ENCODE data around the gene WDR4. TPM values are rescaled to one million over a fixed set of nuclear protein-coding genes. Genes with fewer than 3 reads are reported as not detected.
"Not testable (repeated sequence)": the region's sequence is repeated elsewhere in the genome, so short reads cannot be mapped to it uniquely, and the experiment has no call there.

The WDR4 gene
- total RNA-seq, 2 experiments from 2014 or later = 18.2 to 18.5 TPM

DNA sequence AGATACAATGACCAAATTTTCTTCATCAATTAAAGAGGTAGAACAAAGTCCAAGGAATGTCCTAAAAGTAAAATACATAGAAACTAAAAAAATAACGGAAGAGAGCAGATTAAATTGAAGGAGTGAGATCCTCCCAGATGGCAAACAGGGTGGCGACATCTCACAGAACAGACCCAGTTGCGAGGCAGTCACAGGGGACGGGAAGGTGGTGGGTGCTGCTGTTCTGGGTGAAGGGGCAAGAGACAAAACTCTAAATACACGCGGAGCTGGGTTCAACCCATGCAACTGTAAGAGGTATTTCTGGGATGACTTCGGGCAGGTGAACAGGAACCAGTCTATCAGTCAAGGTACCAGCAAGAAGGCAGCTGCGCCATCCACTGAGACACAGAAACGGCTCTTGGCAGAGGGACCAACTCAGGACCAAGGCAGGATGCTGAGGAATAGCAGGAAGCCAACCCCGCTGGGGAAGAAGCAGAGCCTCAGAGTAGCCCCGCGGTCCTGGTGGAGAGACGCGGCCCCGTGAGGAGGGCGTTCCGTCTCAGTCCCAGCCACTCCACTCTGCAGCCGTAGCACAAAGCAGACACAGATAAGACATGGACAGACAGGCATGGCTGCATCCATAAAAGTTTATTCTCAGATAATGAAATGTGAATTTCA is 32.2 kb downstream of the WDR4 start:
- H3K4me1 Mint-ChIP-seq = peaks cover 8% of the 10 kb centered on the region
- DNase-seq = no peak
- ChIA-PET POLR2A (no interaction called here), CTCF (no interaction called here)
- no peaks in the 10 kb centered on the region for H3K9me3 Mint-ChIP-seq
- H3K4me3 Mint-ChIP-seq = no peak overlapping the region
- H3K27ac Mint-ChIP-seq = no peak overlapping the region
- H3K27me3 Mint-ChIP-seq = no peaks in the 10 kb centered on the region
- H3K36me3 Mint-ChIP-seq (ENCODE audit: low read depth) = peaks cover 67% of the 10 kb centered on the region

DNA sequence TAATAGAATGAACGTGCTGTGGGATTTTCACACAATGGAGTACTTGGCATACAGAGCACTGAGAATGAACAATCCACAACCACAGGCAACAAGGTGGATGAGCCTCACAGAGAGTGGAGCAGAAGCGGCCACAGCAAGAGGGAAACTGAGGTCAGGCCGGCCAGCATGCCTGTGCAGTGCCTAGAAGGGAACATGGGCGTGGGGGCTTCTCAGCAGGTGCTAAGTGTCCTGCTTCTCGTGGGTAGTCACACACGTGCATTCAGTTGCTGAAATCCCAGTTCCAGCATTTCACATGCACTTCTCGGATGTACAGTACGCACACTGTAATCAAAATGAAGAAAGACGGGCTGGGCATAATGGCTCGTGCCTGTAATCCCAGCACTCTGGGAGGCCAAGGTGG is 33.1 kb downstream of the WDR4 start:
- POLR2A ChIA-PET = no interaction called here
- no peak overlapping the region for H3K4me3 Mint-ChIP-seq
- CTCF ChIA-PET = no interaction called here
- no peaks in the 10 kb centered on the region for H3K9me3 Mint-ChIP-seq
- DNase-seq = no peak
- no peaks in the 10 kb centered on the region for H3K27me3 Mint-ChIP-seq
- no peak overlapping the region for H3K27ac Mint-ChIP-seq
- peaks cover 63% of the 10 kb centered on the region for H3K36me3 Mint-ChIP-seq (ENCODE audit: low read depth)
- H3K4me1 Mint-ChIP-seq = peaks cover 7% of the 10 kb centered on the region

DNA sequence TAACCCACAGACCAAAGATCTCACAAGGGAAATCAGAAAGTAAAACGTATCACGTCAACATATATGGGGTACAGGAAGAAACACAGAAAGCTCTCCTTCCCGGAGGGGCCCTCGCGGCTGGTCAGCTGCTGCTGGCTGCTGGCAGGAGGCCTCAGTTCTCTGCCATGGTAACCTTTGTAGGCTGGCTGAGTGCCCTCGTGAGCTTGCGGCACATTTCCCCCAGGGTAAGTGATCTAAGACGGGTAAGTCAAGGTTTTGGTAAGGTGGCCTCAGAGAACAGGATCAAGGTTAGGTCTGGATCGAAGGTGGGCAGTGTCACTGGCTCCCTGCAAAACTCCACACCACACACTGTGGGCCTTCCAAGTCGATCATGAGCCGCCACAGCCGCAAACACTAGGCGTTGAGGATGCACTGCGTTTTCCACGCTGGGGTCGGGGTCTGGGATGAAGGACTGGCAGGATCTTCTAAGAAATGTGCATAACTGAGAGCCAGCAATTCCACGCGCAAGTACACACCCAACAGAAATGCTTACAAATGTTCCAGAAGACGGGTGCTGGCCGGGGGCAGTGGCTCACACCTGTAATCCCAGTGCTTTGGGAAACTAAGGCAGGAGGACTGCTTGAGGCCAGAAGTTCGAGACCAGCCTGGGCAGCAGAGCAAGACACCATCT is 33.9 kb downstream of the WDR4 start:
- no peak for DNase-seq
- Mint-ChIP-seq H3K4me1 (no peaks in the 10 kb centered on the region), H3K4me3 (no peak overlapping the region), H3K36me3 (ENCODE audit: low read depth) (peaks cover 59% of the 10 kb centered on the region), H3K27ac (no peak overlapping the region), H3K9me3 (no peaks in the 10 kb centered on the region), H3K27me3 (no peaks in the 10 kb centered on the region)
- ChIA-PET CTCF (no interaction called here), POLR2A (no interaction called here)

DNA sequence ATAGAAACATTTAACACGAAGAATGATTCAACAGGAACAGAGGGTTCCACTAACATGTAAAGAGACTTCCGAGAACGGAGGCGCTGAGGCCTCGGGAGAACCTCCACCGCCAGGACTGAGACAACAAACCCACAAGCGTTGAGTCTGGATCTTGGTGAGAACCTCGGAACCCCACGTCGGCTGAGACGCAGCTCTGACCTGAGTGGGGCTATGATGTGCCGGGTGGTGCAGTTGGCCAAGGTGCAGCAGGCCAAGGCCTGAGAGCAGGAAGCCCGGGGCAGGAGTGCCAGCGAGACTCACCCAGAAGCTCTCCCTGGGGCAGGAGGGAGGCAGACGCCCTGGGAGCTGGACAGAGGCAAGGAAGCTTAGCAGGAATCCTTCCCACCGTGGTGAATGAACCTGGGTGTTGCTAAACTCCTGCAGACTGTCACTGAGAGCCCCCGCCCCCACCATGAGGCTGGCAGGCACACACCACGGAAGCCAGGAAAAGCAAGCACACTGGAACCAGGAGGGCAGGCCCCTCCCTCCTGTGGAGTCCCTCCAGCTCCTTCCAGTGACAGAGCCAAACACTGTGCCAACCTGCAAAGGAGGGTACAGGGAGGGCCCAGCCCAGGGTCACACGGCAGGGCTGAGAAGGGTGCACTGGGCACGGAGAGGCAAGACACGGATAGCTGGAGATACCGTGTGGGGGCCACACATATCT is 34.8 kb downstream of the WDR4 start:
- peaks cover 52% of the 10 kb centered on the region for H3K36me3 Mint-ChIP-seq (ENCODE audit: low read depth)
- H3K4me3 Mint-ChIP-seq = no peak overlapping the region
- POLR2A ChIA-PET = no interaction called here
- H3K4me1 Mint-ChIP-seq = no peaks in the 10 kb centered on the region
- H3K27me3 Mint-ChIP-seq = no peaks in the 10 kb centered on the region
- CTCF ChIA-PET = no interaction called here
- H3K9me3 Mint-ChIP-seq = no peaks in the 10 kb centered on the region
- H3K27ac Mint-ChIP-seq = peak overlapping the region; percentile 40
- no peak for DNase-seq

DNA sequence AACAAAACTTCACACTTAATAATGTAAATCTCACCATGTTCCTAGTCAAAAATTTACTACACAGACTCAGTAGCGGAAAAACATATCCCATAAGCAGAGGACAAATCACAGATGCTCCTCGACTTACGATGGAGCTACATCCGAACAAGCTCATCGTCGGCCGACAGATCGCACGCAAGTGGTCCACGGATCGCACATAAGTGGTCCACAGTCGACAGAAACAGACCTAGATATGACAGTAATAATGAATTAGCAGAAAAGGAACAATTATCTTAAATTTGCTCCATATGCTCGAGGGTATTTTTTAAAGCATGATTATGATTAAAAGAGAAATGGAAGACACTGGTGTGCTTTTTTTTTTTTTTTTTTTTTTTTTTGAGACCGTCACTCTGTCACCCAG is 36.3 kb downstream of the WDR4 start:
- Mint-ChIP-seq H3K27ac (no peak overlapping the region), H3K27me3 (no peaks in the 10 kb centered on the region), H3K36me3 (ENCODE audit: low read depth) (peaks cover 45% of the 10 kb centered on the region), H3K4me1 (no peaks in the 10 kb centered on the region), H3K4me3 (no peak overlapping the region), H3K9me3 (no peaks in the 10 kb centered on the region)
- CTCF ChIA-PET = interaction anchor here (0.7 to 0.9 kb wide), 2 partner anchors 189 to 236 kb away, joined by 3 to 10 read pairs; no protein-coding TSS in a partner anchor
- no peak for DNase-seq
- POLR2A ChIA-PET = interaction anchor here (0.6 kb wide), 1 partner anchor 15 kb away, joined by 3 read pairs; no protein-coding TSS in a partner anchor

DNA sequence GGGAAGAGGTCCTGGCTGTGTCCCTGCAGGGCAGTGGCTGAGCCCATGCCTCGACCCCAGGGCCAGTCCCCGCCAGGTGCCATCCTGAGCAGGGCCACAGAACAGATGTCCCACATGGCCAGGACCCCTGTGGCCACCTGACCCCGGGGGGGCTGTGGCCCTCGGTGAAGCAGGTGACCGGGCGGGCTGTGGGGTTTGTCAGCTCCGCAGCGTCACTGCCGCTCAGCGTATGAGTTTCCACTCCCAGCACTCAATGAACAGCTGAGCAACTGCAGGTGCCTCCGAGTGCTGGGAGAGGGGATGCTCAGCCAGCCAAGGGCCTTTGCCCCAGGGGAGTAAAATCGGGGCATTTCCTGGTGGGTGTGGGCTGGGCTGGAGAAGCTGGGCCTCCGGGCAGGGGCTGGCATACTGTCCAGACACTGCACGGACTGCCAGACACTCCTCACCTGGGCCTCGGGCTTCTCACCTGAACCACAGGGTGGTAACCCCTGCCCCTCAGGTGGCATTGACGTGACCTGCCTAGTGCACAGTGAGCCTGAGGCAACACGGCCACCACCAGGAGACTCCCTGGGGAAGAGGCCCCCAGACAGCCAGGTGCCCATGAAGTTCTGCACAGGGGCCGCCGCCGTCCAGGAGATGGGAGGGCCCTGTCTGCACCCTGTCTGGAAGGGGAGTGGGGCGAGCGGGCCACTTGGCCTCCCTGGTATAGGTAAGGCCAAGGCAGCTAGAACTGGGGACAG is 37.3 kb downstream of the WDR4 start:
- H3K4me1 Mint-ChIP-seq, POLR2A ChIA-PET, DNase-seq, H3K4me3 Mint-ChIP-seq, H3K27ac Mint-ChIP-seq, H3K27me3 Mint-ChIP-seq, H3K9me3 Mint-ChIP-seq: not testable (repeated sequence)
- peaks cover 40% of the 10 kb centered on the region for H3K36me3 Mint-ChIP-seq (ENCODE audit: low read depth)
- CTCF ChIA-PET = interaction anchor here (0.9 kb wide), 1 partner anchor 235 kb away, joined by 3 read pairs; no protein-coding TSS in a partner anchor

DNA sequence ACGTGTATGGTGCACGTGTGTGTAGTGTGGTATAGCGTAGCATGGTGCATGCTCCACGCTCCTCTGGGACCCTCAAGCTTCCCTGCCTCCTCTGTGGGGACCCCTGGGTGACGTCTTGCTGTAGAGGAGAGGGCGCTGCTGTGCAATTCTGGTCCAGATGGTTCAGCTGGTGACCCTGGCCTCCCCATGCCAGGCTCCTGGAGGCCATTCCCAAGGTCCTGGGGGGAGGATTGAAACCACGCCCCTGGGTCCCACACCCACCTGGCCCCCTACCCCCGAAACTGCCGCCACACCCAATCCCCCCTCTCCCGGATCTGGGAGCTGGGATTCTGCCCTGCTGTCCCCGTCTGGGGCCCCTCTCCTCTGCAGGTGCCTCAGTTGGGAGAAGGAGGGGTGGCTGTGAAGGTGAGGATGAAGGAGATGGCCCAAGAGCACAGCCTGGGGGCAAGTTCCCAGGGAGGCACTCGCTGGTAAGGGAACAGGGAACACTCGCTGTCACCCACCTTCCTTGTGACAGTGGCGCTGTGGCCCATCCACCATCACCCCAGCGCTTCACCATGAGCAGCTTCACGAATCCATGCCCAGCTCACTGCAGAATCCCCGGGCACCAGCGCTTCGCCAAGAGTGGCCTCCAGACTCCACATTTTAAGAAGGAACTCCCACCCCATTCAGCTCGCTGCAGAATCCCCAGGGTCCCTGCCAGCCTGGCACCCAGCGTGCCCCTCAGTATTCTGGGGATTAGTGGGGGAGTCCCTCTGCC is 38.0 kb downstream of the WDR4 start:
- no peak overlapping the region for H3K27ac Mint-ChIP-seq
- ChIA-PET POLR2A (no interaction called here), CTCF (no interaction called here)
- H3K36me3 Mint-ChIP-seq (ENCODE audit: low read depth) = peaks cover 33% of the 10 kb centered on the region
- no peak overlapping the region for H3K4me3 Mint-ChIP-seq
- H3K27me3 Mint-ChIP-seq = no peaks in the 10 kb centered on the region
- DNase-seq = no peak
- H3K9me3 Mint-ChIP-seq = no peaks in the 10 kb centered on the region
- no peaks in the 10 kb centered on the region for H3K4me1 Mint-ChIP-seq

DNA sequence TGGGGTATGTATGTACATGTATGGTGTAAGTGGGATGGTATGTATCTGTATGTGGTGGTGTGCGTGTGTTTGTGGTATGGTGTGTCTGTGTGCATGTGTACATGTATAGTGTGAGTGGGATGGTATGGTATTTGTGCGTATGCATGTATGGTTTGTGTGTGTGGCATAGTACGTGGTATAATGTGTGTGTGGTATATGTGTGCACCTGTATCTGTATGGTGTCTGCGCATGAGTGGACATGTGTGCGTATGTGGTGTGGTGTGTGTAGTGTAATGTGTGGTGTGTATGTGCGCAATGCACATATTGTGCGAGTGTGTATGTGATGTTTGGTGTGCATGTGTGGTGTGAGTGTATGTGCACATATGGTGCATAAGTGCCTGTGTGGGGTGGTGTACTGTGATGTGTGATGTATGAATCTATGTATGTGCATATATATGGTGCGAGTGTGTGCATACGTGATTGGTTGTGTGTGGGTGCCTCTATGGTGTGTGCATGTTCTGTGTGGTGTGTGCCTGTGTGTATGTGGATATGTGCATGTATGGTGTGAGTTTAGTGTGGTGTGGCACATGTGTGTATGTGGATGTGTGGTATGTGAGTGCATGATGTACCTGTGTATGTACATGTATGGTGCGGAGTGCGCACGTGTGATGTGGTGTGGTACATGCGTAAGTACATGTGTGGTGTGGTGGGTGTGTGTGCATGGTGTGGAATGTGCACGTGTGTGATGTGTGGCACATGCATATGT is 38.8 kb downstream of the WDR4 start:
- H3K4me1 Mint-ChIP-seq = no peaks in the 10 kb centered on the region
- H3K4me3 Mint-ChIP-seq = no peak overlapping the region
- no peak overlapping the region for H3K27ac Mint-ChIP-seq
- ChIA-PET CTCF (no interaction called here), POLR2A (no interaction called here)
- no peak for DNase-seq
- no peaks in the 10 kb centered on the region for H3K27me3 Mint-ChIP-seq
- no peaks in the 10 kb centered on the region for H3K9me3 Mint-ChIP-seq
- H3K36me3 Mint-ChIP-seq (ENCODE audit: low read depth) = peaks cover 28% of the 10 kb centered on the region

DNA sequence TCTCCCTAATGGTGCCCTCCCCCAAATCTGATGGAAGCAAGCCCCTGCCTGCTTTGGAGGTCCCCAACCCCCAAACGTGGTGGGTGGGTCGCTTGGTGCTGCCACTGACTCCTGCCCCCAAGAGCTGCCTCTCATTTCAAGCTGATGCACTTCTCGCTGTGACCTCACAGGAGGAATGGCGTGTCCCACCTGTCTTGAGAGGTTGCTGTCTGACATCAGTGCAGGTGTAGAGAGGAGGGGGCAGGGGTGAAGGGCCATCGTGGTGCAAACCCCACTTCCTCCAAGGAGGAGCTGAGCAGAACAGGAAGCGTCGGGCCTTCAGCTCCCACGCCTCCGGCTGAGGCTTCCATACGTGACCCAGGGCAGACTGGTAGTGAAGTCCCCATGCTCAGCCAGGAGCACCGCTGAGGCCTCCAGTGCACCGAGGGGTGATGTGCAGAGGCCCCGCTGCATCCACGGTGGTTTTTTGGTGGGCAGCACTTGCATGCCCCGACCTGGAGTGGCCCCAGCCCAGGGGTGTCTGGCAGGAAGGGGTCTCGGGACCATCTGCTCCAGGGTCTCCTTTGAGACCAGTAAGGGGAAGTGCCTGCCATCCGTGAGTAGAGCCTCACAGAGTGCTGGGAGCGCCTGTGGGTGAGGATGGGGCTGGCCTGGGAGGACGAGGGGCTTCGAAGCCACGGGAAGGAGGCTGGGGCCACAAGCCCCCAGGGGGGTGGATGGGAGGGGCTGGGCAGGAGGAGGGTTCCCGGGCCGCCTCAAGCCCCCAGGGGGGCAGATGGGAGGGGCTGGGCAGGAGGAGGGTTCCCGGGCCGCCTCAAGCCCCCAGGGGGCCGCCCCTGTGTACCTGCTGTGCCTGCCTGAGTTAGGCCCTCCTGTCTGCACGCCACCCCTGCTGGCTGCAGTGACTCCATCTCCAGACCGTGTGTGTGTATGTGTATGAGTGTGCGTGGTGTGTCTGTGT is 39.8 kb downstream of the WDR4 start:
- ChIA-PET CTCF (no interaction called here), POLR2A (no interaction called here)
- Mint-ChIP-seq H3K4me3 (no peak overlapping the region), H3K27ac (no peak overlapping the region), H3K36me3 (ENCODE audit: low read depth) (peaks cover 19% of the 10 kb centered on the region), H3K4me1 (no peaks in the 10 kb centered on the region), H3K27me3 (no peaks in the 10 kb centered on the region), H3K9me3 (no peaks in the 10 kb centered on the region)
- DNase-seq = peak; percentile 13

DNA sequence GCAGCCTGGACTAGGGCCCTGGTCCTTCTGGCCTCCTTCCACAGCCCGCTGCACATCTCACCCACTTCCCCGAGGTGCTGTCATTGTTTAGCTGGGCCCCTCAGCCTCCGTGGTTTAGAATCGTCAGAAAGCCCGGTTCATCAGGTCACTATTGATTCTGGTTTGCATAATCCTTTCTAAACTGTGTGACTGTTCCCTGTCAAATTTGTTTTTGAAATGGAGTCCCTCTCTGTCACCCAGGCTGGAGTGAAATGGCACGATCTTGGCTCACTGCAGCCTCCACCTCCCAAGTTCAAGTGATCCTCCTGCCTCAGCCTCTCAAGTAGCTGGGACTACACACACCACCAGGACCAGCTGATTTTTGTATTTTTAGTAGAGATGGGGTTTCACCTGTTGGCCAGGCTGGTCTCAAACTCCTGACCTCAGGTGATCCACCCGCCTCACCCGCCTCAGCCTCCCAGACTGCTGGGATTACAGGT is 41.1 kb downstream of the WDR4 start:
- POLR2A ChIA-PET, H3K4me3 Mint-ChIP-seq, H3K9me3 Mint-ChIP-seq, H3K4me1 Mint-ChIP-seq, H3K27me3 Mint-ChIP-seq, H3K27ac Mint-ChIP-seq, CTCF ChIA-PET: not testable (repeated sequence)
- H3K36me3 Mint-ChIP-seq (ENCODE audit: low read depth) = peaks cover 11% of the 10 kb centered on the region
- DNase-seq = peak; percentile 8

DNA sequence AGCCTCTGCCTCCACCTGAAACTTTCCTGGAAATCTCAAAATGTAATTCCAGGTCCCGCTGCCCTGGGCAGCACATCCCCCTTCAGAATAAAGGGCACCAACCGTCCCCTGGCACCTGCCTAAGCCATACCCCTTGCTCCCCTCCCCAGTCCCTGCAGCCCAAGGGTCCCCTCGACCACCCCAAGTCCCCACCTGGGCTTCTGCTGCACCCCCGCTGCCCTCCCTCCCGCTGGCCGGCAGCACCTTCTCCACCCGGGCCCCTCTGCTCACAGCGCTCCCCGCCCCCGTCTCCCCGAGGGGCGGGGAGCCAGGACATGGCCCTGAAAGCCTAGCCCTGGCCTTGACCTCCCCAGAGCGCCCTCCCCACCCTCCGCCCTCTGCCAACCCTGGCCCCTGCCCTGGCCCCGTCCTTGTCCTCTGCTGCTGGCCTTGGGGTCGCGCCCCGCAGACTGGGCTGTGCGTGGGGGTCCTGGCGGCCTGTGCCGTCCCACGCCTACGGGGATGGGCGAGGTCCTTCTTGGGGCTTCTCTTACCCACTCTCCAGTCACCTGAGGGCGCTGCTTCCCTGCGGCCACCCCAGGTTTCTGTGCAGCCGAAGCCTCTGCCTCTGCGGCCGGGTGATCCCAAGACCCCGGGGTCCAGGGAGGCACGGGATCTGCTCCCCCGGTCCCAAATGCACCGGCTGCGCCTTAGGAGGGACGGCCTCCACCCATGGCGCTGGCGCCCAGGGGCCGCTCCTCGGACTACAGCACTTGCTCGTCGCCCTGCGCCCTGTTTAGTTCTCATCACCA is 41.7 kb downstream of the WDR4 start:
- peak; percentile 9 for DNase-seq
- POLR2A ChIA-PET = no interaction called here
- CTCF ChIA-PET = no interaction called here
- H3K9me3 Mint-ChIP-seq = no peaks in the 10 kb centered on the region
- H3K4me1 Mint-ChIP-seq = peaks cover 15% of the 10 kb centered on the region
- no peak overlapping the region for H3K4me3 Mint-ChIP-seq
- H3K36me3 Mint-ChIP-seq (ENCODE audit: low read depth) = peaks cover 6% of the 10 kb centered on the region
- no peak overlapping the region for H3K27ac Mint-ChIP-seq
- peaks cover 1% of the 10 kb centered on the region for H3K27me3 Mint-ChIP-seq

Data from activated CD4-positive, alpha-beta memory T cell treated with anti-CD3 and anti-CD28 coated beads, Interleukin-2, amount 10 ng/mL, durations not matched to agents 7 days and 5 days (primary cell).